AG04449 (cell line): Measurements from ENCODE around the gene PURA.

ENCODE experiments used
- CTCF ChIA-PET: fragments of 350-600 bp; formaldehyde crosslinking; extraction: SDS; loops from one replicate; lab custom pipeline; 2021; ENCODE audit warnings: antibody characterized with exemption; lab: Yijun Ruan, JAX
- POLR2A ChIA-PET: fragments of 400-600, 350-600 bp; formaldehyde crosslinking; extraction: SDS; loops from one replicate; lab custom pipeline; 2020; ENCODE audit warnings: antibody characterized with exemption, inconsistent platforms; lab: Yijun Ruan, JAX
- DNase-seq: peaks from one replicate; pipeline ENCODE4 v3.0.0-alpha.2; 2010; ENCODE audit warnings: low read depth, low spot score
- H3K4me3 ChIP-seq: 2 replicates; pipeline ENCODE4 v1.5.1; 2011; ENCODE audit warnings: low read depth, mild to moderate bottlenecking, control low read depth, low read length
- TF ChIP-seq, protein P1 (sequence below): IDR thresholded peaks from one replicate; pipeline ENCODE4 v1.5.1; 2011; ENCODE audit warnings: mild to moderate bottlenecking, moderate library complexity, low read length, control low read depth, inconsistent platforms; ENCODE audit not compliant: insufficient read depth; ENCODE audit errors: missing control alignments

The PURA gene

DNA sequence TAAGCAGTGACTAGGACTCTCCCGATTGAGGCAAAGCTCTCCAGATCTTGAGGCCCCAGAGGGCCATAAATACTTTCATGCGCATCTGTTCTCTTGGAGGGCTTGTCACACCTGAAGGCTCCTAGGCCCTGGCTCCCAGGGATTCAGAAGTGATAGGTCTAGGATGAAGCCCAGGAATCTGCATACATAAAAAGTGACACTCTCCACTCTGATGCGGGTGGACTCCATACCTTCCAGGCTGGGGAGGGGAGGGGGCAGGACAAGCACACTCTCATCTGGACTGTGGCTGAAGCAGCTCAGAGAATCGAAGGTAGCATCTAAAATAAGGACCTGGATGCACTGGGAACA, 52.0 kb downstream of the PURA start:
- no peak overlapping the region for H3K4me3 ChIP-seq
- ChIA-PET CTCF (interaction anchor here (0.8 to 3.7 kb wide), 5 partner anchors 10 to 97 kb away, joined by 3 to 15 read pairs (median 5); no protein-coding TSS in a partner anchor), POLR2A (no interaction called here)
- no peak for DNase-seq
- TF ChIP-seq, protein P1, sequence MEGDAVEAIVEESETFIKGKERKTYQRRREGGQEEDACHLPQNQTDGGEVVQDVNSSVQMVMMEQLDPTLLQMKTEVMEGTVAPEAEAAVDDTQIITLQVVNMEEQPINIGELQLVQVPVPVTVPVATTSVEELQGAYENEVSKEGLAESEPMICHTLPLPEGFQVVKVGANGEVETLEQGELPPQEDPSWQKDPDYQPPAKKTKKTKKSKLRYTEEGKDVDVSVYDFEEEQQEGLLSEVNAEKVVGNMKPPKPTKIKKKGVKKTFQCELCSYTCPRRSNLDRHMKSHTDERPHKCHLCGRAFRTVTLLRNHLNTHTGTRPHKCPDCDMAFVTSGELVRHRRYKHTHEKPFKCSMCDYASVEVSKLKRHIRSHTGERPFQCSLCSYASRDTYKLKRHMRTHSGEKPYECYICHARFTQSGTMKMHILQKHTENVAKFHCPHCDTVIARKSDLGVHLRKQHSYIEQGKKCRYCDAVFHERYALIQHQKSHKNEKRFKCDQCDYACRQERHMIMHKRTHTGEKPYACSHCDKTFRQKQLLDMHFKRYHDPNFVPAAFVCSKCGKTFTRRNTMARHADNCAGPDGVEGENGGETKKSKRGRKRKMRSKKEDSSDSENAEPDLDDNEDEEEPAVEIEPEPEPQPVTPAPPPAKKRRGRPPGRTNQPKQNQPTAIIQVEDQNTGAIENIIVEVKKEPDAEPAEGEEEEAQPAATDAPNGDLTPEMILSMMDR, result no peak

DNA sequence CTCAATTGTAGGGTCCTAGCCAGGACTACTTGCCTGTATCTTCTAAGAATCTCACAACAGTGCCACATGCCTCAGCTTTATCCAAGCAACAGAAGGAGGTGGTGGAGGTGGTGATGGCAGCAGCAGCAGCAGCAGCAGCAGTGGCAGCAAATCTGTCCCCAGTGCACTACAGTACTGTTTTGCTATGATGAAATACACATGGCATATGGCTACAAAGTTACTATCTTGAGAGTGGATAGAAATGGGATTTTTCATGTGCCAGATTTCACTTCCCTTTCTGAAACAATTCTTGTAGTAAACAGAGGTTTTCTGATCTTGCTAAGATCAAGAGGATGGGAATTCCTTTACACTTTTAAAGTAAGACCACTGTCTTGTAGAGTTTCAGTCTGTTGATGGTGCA, 53.0 kb downstream of the PURA start:
- DNase-seq, result no peak
- POLR2A ChIA-PET, result no interaction called here

DNA sequence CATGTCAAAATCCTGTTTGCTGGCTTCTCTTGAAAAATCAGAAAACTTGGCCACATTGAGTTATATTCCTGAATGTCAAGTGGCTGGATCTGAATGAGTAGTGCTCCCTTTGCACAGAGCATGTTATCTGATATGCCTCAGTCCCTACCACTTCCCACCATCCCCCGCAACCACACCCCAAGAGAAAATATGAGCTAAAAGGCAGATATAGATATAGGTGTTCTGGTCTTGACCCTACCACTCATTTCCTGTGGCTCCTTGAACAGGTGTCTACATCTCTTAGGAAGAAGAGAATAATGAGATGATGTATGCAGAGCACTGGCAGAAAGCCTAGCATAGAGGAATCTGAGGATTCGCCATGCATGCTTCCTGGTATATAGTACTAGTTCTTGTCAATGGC, 54.5 kb downstream of the PURA start:
- POLR2A ChIA-PET, result no interaction called here
- CTCF ChIA-PET, result interaction anchor here (1.2 to 2.8 kb wide), 7 partner anchors 9 to 190 kb away, joined by 3 to 22 read pairs (median 8); no protein-coding TSS in a partner anchor
- TF ChIP-seq, protein P1, result no peak
- no peak for DNase-seq
- H3K4me3 ChIP-seq, result no peak overlapping the region

More for the DNA sequence above, 53.0 kb downstream of the PURA start:
- H3K4me3 ChIP-seq, result no peak overlapping the region
- CTCF ChIA-PET, result interaction anchor here (0.6 to 3.7 kb wide), 6 partner anchors 10 to 98 kb away, joined by 3 to 15 read pairs (median 5); no protein-coding TSS in a partner anchor
- TF ChIP-seq, protein P1, result no peak

DNA sequence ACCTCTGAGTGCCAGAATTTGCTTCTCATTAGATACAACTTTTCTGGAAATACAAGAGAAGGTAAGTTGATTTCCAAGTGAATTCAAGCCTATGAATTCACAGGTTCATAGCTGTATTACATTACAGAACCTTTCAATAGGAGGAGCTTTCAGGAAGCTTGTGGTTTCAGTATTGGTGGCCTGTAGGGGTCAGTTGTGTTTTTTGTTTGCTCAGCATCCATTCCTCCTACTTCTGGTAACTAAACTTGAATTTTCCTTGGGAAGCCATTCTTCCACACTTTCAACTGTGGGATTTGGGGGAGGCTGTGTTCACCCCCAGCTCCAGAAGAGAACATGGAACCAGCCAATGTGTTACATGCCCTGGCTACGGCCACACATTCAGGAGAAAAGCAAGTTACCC, 55.5 kb downstream of the PURA start:
- ChIA-PET POLR2A (no interaction called here), CTCF (interaction anchor here (1.1 to 2.8 kb wide), 12 partner anchors 10 to 189 kb away, joined by 3 to 22 read pairs (median 7); no protein-coding TSS in a partner anchor)
- no peak overlapping the region for H3K4me3 ChIP-seq
- DNase-seq, result no peak
- TF ChIP-seq, protein P1, result no peak

DNA sequence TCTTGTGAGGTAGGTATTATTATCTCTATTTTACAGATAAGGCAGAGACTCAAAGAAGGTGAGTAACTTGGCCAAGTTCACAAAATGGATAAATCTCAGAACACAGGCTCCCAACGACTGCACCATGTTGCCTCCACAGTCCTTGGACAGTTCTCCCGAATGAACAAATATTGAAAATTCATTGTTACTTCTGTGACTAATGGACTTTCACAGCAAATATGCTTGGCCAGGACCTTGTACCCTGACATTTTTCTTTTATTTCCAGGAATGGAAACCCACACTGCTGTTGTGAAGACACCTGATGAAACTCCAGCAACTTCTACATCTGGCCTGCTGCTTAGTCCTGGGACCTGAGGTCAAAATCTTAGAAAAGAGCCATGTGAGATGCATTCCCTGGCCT, 58.6 kb downstream of the PURA start:
- ChIA-PET POLR2A (no interaction called here), CTCF (no interaction called here)
- TF ChIP-seq, protein P1, result no peak
- H3K4me3 ChIP-seq, result no peak overlapping the region
- DNase-seq, result no peak

DNA sequence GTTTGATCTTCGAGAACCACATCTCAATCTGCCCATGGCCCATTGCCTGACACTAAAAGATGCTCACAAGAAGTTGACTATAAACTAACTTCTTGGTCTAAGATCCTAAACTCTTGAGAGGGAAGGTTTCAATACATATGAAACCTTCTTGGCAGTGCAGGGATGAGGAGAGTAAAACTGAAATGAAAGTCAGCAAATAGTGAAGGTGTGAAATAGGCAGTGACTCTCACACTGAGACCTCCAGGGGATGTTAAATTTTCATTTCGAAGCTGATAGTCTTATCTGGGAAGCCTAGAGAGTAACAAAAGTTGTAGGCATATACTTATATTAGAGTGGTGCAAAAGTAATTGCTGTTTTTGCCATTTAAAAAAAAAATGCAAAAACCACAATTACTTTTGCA, 60.1 kb downstream of the PURA start:
- CTCF ChIA-PET, result interaction anchor here (0.9 to 1.4 kb wide), 3 partner anchors 28 to 184 kb away, joined by 3 to 6 read pairs (median 4); no protein-coding TSS in a partner anchor
- TF ChIP-seq, protein P1, result no peak
- no peak for DNase-seq
- no peak overlapping the region for H3K4me3 ChIP-seq
- POLR2A ChIA-PET, result no interaction called here
